WERI-Rb-1 (cell line): ENCODE data around the gene CGGBP1.

ENCODE experiments used
- DNase-seq: peaks from one replicate; pipeline ENCODE4 v3.0.0-alpha.2; 2020
- H3K27ac ChIP-seq: fragments of 250-450 bp; sonication (Bioruptor Pico); 2 replicates; pipeline ENCODE4 v1.5.1; 2020; ENCODE audit warnings: mild to moderate bottlenecking, moderate library complexity
- H3K27me3 ChIP-seq: fragments of 250-450 bp; sonication (Bioruptor Pico); 2 replicates; pipeline ENCODE4 v1.5.1; 2021; ENCODE audit warnings: mild to moderate bottlenecking, low read depth, moderate library complexity; ENCODE audit not compliant: insufficient read depth, severe bottlenecking
- H3K36me3 ChIP-seq: fragments of 250-450 bp; sonication (Bioruptor Pico); 2 replicates; pipeline ENCODE4 v1.5.1; 2020; ENCODE audit warnings: mild to moderate bottlenecking, moderate library complexity
- H3K4me3 ChIP-seq: 2 replicates; pipeline ENCODE4 v1.5.1; 2011; ENCODE audit warnings: low read depth, mild to moderate bottlenecking, control low read depth, low read length
- H3K9me3 ChIP-seq: fragments of 250-450 bp; sonication (Bioruptor Pico); 2 replicates; pipeline ENCODE4 v1.5.1; 2021; ENCODE audit warnings: mild to moderate bottlenecking, moderate library complexity; ENCODE audit not compliant: severe bottlenecking
- CTCF ChIP-seq: IDR thresholded peaks from 2 replicates; pipeline ENCODE4 v1.5.1; 2011; ENCODE audit warnings: low read depth, mild to moderate bottlenecking, control low read depth, inconsistent platforms, low read length

Gene CGGBP1

GRCh38 chr3:88034491-88035275 is 24.1 kb downstream of the CGGBP1 start:
- Histone ChIP-seq H3K4me3 (no peak overlapping the region), H3K36me3 (no peaks in the 10 kb centered on the region), H3K9me3 (no peaks in the 10 kb centered on the region), H3K27ac (no peak overlapping the region), H3K27me3 (no peaks in the 10 kb centered on the region)
- no peak for DNase-seq
- TF ChIP-seq CTCF: no peak

GRCh38 chr3:88033808-88034207 is 25.0 kb downstream of the CGGBP1 start:
- Histone ChIP-seq H3K4me3 (no peak overlapping the region), H3K27me3 (no peaks in the 10 kb centered on the region), H3K9me3 (no peaks in the 10 kb centered on the region), H3K27ac (no peak overlapping the region), H3K36me3 (no peaks in the 10 kb centered on the region)
- DNase-seq: no peak
- TF ChIP-seq CTCF: no peak

GRCh38 chr3:88033079-88033478 is 25.7 kb downstream of the CGGBP1 start:
- no peak for TF ChIP-seq CTCF
- DNase-seq: no peak
- H3K36me3 ChIP-seq: no peaks in the 10 kb centered on the region
- no peaks in the 10 kb centered on the region for H3K9me3 ChIP-seq
- H3K4me3 ChIP-seq: no peak overlapping the region
- no peak overlapping the region for H3K27ac ChIP-seq
- no peaks in the 10 kb centered on the region for H3K27me3 ChIP-seq

GRCh38 chr3:88032245-88032644 is 26.6 kb downstream of the CGGBP1 start:
- Histone ChIP-seq H3K27me3 (no peaks in the 10 kb centered on the region), H3K36me3 (no peaks in the 10 kb centered on the region), H3K4me3 (no peak overlapping the region), H3K27ac (no peak overlapping the region), H3K9me3 (no peaks in the 10 kb centered on the region)
- TF ChIP-seq CTCF: no peak
- DNase-seq: no peak

- no peak for TF ChIP-seq CTCF
- Histone ChIP-seq H3K36me3 (no peaks in the 10 kb centered on the region), H3K9me3 (no peaks in the 10 kb centered on the region), H3K4me3 (no peak overlapping the region), H3K27ac (no peak overlapping the region), H3K27me3 (no peaks in the 10 kb centered on the region)
- DNase-seq: no peak
Measured at GRCh38 chr3:88031642-88032077, 27.1 kb downstream of the CGGBP1 start.

- no peak for DNase-seq
- Histone ChIP-seq H3K36me3 (no peaks in the 10 kb centered on the region), H3K27me3 (no peaks in the 10 kb centered on the region), H3K4me3 (no peak overlapping the region), H3K27ac (no peak overlapping the region), H3K9me3 (no peaks in the 10 kb centered on the region)
- no peak for TF ChIP-seq CTCF
Measured at GRCh38 chr3:88030210-88030609, 28.6 kb downstream of the CGGBP1 start.
